AG09309 (cell line): ENCODE results near the gene PRXL2A.
A peak's percentile ranks its signal among the peaks of the same experiment; 100 is the strongest.

Experiments used
- DNase-seq: peaks from one replicate; pipeline ENCODE4 v3.0.0-alpha.2; 2010; ENCODE audit warnings: low read depth
- H3K4me3 ChIP-seq: 2 replicates; pipeline ENCODE4 v1.5.1; 2011; ENCODE audit warnings: mild to moderate bottlenecking, low read depth, low read length, moderate library complexity; ENCODE audit not compliant: control insufficient read depth
- CTCF ChIP-seq: IDR thresholded peaks from 2 replicates; pipeline ENCODE4 v1.5.1; 2011; ENCODE audit warnings: mild to moderate bottlenecking, low read depth, low read length, inconsistent platforms; ENCODE audit not compliant: insufficient read depth, control insufficient read depth; ENCODE audit errors: missing control alignments

PRXL2A gene

DNA sequence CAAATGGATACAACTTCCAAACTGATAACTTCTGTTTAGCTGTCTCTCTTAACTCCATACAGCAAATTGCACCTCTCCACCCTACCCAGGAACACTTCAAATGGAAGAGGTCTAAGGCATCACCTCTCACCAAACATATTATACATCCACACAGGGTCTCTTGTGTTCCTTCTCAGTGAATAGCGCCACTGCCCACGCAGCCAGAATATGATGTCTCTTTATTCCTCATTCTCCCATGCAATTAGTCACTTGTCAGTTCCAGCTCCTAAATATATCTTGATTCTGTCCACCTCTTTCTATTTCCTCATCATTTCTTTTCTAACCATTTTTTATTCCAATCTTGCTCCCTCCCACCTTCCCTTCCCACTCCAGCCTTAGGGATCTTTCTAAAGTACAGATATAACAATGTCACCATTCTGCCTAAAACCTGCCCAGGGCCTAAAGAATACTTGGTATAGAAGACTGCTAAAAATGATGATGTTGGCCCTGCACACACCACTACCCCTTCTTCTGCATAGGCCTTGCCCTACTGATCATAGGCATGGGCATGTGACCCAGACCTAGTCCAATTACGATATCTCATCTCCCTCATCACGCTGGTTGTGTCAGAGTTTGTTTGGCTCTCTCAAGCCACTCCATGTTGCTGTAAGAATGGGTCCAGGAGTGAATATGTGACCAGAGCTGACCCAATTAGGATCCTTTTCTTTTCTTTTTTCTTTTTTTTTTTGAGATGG lies 40.0 kb downstream of the PRXL2A start:
- no peak overlapping the region for H3K4me3 ChIP-seq
- DNase-seq = no peak
- TF ChIP-seq CTCF = no peak

DNA sequence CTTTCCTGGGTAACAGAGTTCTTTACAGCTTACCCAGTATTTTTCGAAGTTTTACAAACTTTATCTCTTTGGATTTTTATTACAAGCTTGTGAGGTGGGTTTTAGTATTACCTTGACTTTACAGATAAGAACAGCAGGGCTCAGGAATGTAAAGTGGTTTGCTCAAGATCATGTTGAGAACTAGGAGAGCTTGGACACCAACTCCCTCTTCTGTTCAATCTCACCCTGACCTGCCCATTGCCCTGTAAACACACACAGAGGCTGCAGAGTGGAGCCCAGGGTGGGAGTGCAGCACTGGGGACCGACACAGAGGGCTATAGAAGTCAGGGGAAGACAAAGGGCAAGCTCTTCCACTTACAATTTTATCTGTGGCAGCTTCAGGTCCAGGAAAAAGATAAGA lies 41.2 kb downstream of the PRXL2A start:
- no peak for DNase-seq
- no peak for TF ChIP-seq CTCF
- H3K4me3 ChIP-seq = no peak overlapping the region

GRCh38 chr10:80451132-80451531 lies 42.8 kb downstream of the PRXL2A start:
- no peak overlapping the region for H3K4me3 ChIP-seq
- TF ChIP-seq CTCF = no peak
- DNase-seq = no peak

- H3K4me3 ChIP-seq = no peak overlapping the region
- TF ChIP-seq CTCF = no peak
- DNase-seq = no peak
Observed at GRCh38 chr10:80452069-80452468, 43.7 kb downstream of the PRXL2A start.

DNA sequence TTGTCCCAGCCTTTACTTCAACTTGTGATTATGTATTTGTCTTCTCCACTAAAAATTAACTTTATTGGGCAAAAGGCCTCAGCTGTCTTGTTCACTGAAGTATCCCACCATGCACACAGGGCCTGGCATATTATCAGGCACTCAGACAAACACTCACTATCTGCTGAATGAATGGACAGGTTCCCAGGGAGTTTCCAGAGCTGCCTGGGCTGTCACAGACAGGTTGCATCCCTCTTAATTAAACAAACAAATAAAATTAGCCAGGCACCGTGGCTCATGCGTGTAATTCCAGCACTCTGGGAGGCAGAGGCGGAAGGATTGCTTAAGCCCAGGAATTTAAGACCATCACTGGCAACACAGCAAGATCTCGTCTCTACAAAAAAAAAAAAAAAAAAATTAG lies 44.3 kb downstream of the PRXL2A start:
- no peak overlapping the region for H3K4me3 ChIP-seq
- DNase-seq = no peak

GRCh38 chr10:80453056-80453841 lies 44.9 kb downstream of the PRXL2A start:
- DNase-seq = no peak
- no peak for TF ChIP-seq CTCF
- peak overlapping the region; percentile 41 for H3K4me3 ChIP-seq

More for the DNA sequence above, 44.3 kb downstream of the PRXL2A start:
- no peak for TF ChIP-seq CTCF
